ENCODE measurements around the gene HIPK1.

GRCh38 chr1:113947388-113948107 lies 18.4 kb downstream of the HIPK1 start:
- TF ChIP-seq YY1 (IDR thresholded peaks at IDR 0.05; ENCODE audit: insufficient read depth, insufficient read length) (no peak), ZNF274 (IDR thresholded peaks at IDR 0.05; ENCODE audit: low read depth, low read length) (no peak), SUZ12 (IDR thresholded peaks at IDR 0.05; ENCODE audit: extremely low read depth, insufficient read depth, insufficient read length) (no peak)
